Measurements from ENCODE around the gene LSS. TPM values are rescaled to one million over a fixed set of nuclear protein-coding genes. Genes with fewer than 3 reads are reported as not detected.

LSS gene
- total and polyA plus RNA-seq, 10 of the 15 experiments (the other 5 are each of a cell fraction or from before 2014, with no cell fraction given) = 2.9 to 82.4 (median 27.5) TPM

GRCh38 chr21:46256501-46256994, 28.0 kb upstream of the LSS start:
- Histone ChIP-seq H3K4me3 (no peak overlapping the region), H3K9ac (ENCODE audit: control insufficient read depth, insufficient read depth, low read length) (no peak overlapping the region), H2AFZ (ENCODE audit: control insufficient read depth, low read depth, low read length) (no peak overlapping the region), H3K36me3 (ENCODE audit: control insufficient read depth in 2 of 2, insufficient read depth in 2 of 2, low read length in 1 of 2) (peaks cover 39 to 44% of the 10 kb centered on the region in 2 experiments), H3K4me1 (ENCODE audit: control insufficient read depth, insufficient read depth, low read length) (peaks cover 8% of the 10 kb centered on the region), H3K4me2 (ENCODE audit: control insufficient read depth, insufficient read depth) (no peak overlapping the region), H3K27ac (ENCODE audit: control insufficient read depth, insufficient read depth) (no peak overlapping the region), H3K27me3 (replicated peaks in 1 of 2; ENCODE audit: control insufficient read depth in 2 of 2, insufficient read depth in 2 of 2, low read length in 1 of 2) (no peaks in the 10 kb centered on the region), H4K20me1 (ENCODE audit: control insufficient read depth, insufficient read depth) (no peaks in the 10 kb centered on the region), H3K9me3 (replicated peaks; ENCODE audit: control insufficient read depth, insufficient read depth, low read length) (no peaks in the 10 kb centered on the region; the same call in 2 of the 3 replicates), H3K79me2 (ENCODE audit: control insufficient read depth, insufficient read depth, low read length) (no peaks in the 10 kb centered on the region)
- intact Hi-C loops (cut with micrococcal nuclease; ENCODE audit: unreplicated experiment) (no loop called here), in situ Hi-C loops (cut with MboI) (no loop called here)
- RAD21 ChIA-PET (ENCODE audit: unreplicated experiment) = no interaction called here
- FAIRE-seq = no peak
- no peak for ATAC-seq
- BruUV-seq (replicated peaks) = no TSS peak
- 90% methylated on average over 18 of the region's 18 CpGs for WGBS (ENCODE audit: insufficient coverage, insufficient replicate concordance, low lambda C conversion rate, missing lambda C conversion rate)
- no peak for DNase-seq (ENCODE audit: low read depth, low spot score)
- CTCF ChIA-PET = interaction anchor here (0.6 kb wide), 1 partner anchor 29 kb away, joined by 3 read pairs; the partner anchor contains the start of gene YBEY
- SMC1A ChIA-PET (ENCODE audit: uncharacterized antibody, unreplicated experiment) = no interaction called here
- POLR2A ChIA-PET = no interaction called here
- no peak for TF ChIP-seq STAT3 (IDR thresholded peaks at IDR 0.05; ENCODE audit: low read depth, low read length)
- no peak for TF ChIP-seq RUNX3 (IDR thresholded peaks at IDR 0.05; ENCODE audit: low read length)
- no peak for TF ChIP-seq SUPT20H (IDR thresholded peaks at IDR 0.05; ENCODE audit: borderline replicate concordance, control insufficient read depth, low read depth, low read length)
- TF ChIP-seq USF1 (IDR thresholded peaks at IDR 0.05; ENCODE audit: borderline replicate concordance, extremely low read length, insufficient read depth, low read depth, low read length) = no peak
- TF ChIP-seq ATF3 (IDR thresholded peaks at IDR 0.05; ENCODE audit: borderline replicate concordance, extremely low read depth, low read depth, low read length) = no peak
- no peak for TF ChIP-seq BCL3 (IDR thresholded peaks at IDR 0.05; ENCODE audit: borderline replicate concordance, insufficient read depth, low read depth, low read length, poor library complexity, severe bottlenecking)
- no peak for TF ChIP-seq RAD21 (IDR thresholded peaks at IDR 0.05; ENCODE audit: insufficient read depth, low read depth, low read length)
- no peak for TF ChIP-seq NRF1 (conservative IDR thresholded peaks at IDR 0.05; ENCODE audit: low read depth, low read length)
- no peak for TF ChIP-seq ZNF274 (IDR thresholded peaks at IDR 0.05; ENCODE audit: insufficient read depth, insufficient read length)
- TF ChIP-seq IKZF1 (conservative IDR thresholded peaks at IDR 0.05) = no peak
- no peak for TF ChIP-seq RB1 (IDR thresholded peaks at IDR 0.05; ENCODE audit: borderline replicate concordance)
- no peak for TF ChIP-seq RELB (IDR thresholded peaks at IDR 0.05; ENCODE audit: low read depth)
- no peak for TF ChIP-seq PBX3 (IDR thresholded peaks at IDR 0.05; ENCODE audit: insufficient replicate concordance, low read depth, low read length)
- TF ChIP-seq PRDM15 (CRISPR knock-in tag; IDR thresholded peaks at IDR 0.05) = no peak

Data from GM12878 (cell line).